DMS 273 (cell line): Measurements from ENCODE around the gene ATR.
A peak's percentile ranks its signal among the peaks of the same experiment; 100 is the strongest.
"Not testable (repeated sequence)": the region's sequence is repeated elsewhere in the genome, so short reads cannot be mapped to it uniquely, and the experiment has no call there.

Experiments
- DNase-seq: peaks from one replicate; lab custom pipeline; 2025; ENCODE audit not compliant: unreplicated experiment; lab: John Stamatoyannopoulos, UW

Gene ATR

GRCh38 chr3:142595581-142595950 lies 17.0 kb upstream of the ATR start:
- no peak for DNase-seq

DNA sequence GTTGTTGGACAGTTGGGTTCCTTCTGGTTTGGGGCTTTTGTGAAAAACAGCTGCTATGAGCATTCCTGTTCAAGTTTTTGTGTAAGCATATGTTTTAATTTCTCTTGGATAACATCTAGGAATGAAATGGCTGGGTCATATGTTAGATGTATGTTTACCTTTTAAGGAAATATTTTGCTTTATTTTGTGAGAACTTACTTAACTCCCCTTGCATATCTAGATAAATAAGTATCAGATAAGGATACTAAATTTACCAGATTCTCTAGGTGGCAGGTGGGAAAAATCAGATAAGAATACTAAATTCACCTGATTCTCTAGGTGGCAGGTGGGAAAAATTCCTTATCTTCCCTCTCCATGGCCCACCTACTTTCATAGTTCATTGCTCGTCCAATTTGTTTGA lies 16.6 kb upstream of the ATR start:
- no peak for DNase-seq

GRCh38 chr3:142592268-142592667 lies 13.7 kb upstream of the ATR start:
- DNase-seq = not testable (repeated sequence)

DNA sequence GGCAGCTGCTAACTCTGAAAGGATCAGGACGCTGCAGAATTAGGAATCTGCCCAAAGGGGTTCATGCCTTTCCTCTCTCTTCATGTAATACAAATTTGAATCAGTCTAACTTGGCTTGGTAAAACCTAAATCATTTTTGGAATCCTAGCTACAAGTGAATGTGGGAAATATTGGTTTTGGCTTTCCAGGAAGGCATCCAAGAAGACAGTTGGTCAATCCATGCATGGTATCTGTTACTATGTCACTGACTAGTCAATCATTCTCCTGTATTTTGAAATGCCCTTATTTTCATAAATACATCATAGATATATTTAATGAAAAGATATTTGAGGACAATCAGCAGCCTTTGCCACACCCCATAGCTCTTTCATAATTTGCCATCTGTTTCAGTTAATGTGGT lies 10.2 kb upstream of the ATR start:
- DNase-seq = no peak

DNA sequence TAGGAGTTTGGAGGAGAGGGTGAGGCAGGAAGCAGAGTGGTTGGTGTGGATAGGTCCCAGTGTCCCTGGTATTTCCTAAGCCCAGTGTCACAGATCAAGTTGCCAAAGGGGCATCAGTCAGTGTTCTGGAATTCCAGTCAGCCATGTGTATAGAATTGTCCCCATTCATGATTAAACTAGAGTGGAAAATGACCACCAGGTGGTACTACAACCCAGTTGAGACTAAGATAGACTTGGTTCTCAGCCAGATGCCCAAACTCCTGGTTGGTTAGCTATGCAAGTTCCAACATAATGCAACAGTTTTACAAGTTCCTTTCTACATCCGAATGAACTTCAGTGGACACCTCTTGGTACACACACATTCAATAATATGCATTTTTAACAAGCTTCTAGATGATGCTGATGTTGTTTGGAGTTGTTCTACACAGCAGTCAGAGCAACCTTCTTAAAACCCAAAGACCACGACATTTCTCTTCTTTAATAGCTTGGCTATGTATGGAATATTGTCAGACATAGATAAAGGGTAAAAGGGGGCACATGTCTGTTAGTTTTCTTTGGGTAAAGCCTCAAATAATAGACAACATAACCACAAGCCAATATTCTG lies 8.4 kb upstream of the ATR start:
- DNase-seq = peak; percentile 95

- not testable (repeated sequence) for DNase-seq
Observed at GRCh38 chr3:142581070-142581469, 2.5 kb upstream of the ATR start.

GRCh38 chr3:142580061-142580423 lies 1.5 kb upstream of the ATR start:
- DNase-seq = no peak

- peak; percentile 68 for DNase-seq
Observed at GRCh38 chr3:142577696-142578328, 721 bp downstream of the ATR start.

GRCh38 chr3:142576792-142577191 lies 1.7 kb downstream of the ATR start:
- no peak for DNase-seq

DNA sequence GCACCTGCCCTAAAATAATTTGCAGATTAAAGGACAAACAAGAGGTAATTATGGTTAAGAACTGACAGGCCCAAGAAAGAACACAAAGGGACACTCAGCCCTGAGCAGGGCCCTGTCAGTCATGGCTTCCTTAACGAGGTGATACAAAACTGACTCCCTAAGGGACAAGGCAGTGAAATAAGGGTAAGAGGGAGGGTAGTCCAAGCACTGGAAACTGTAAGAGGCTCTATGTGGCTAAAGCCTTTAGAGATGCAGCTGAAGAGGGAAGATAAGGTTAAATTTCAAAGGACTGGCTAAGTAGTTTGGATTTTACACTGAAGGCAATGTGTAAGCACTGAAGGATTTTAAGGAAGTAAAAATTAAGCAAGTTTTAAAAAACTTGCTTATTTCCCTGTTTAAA lies 3.9 kb downstream of the ATR start:
- DNase-seq = no peak

GRCh38 chr3:142574223-142574622 lies 4.3 kb downstream of the ATR start:
- DNase-seq = not testable (repeated sequence)

GRCh38 chr3:142569422-142569821 lies 9.1 kb downstream of the ATR start:
- not testable (repeated sequence) for DNase-seq

- peak; percentile 13 for DNase-seq
Observed at GRCh38 chr3:142568393-142569017, 10.0 kb downstream of the ATR start.

- peak; percentile 67 for DNase-seq
Observed at GRCh38 chr3:142566096-142566495, 12.4 kb downstream of the ATR start.

- DNase-seq = no peak
Observed at GRCh38 chr3:142563496-142563997, 15.0 kb downstream of the ATR start.

DNA sequence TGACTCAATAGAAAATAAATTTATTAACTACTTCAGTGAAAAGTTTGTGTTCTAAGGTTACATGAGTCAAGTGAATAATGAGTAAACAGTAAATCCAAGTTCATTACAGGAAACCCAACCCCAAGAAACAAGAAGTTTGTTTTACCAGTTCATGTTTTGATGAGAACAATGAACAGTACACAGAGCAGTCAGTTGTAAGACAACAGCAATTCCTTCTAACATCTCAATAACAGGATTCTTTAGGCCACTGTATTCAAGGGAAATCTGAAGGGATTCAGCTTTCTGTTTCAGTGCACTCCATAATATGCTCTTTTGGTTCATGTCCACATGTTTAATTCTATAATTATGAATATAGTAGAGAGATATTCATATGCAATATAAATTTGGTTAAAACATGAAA lies 18.4 kb downstream of the ATR start:
- DNase-seq = no peak

- DNase-seq = no peak
Observed at GRCh38 chr3:142553741-142554140, 24.8 kb downstream of the ATR start.

GRCh38 chr3:142552579-142552978 lies 26.0 kb downstream of the ATR start:
- not testable (repeated sequence) for DNase-seq

DNA sequence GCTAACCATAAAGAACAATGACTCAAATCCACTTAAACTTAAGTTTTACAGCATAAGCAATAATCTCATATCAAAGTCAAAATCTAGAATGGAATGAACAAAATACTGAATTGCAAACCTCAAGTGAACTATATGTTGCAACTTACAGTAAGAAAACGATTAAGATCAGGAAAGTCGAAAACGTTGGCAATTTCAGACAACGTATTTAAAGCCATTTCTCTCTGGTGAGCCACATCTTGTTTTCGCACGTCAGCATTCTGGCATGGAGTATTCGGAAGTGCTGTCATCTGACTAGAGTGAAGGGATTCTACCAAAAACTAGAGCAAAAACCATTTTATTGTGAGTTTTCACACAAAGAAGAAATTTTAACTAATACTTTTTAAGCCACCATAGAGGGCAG lies 28.5 kb downstream of the ATR start:
- no peak for DNase-seq

- no peak for DNase-seq
Observed at GRCh38 chr3:142543307-142543706, 35.2 kb downstream of the ATR start.

GRCh38 chr3:142542054-142542453 lies 36.5 kb downstream of the ATR start:
- DNase-seq = no peak

DNA sequence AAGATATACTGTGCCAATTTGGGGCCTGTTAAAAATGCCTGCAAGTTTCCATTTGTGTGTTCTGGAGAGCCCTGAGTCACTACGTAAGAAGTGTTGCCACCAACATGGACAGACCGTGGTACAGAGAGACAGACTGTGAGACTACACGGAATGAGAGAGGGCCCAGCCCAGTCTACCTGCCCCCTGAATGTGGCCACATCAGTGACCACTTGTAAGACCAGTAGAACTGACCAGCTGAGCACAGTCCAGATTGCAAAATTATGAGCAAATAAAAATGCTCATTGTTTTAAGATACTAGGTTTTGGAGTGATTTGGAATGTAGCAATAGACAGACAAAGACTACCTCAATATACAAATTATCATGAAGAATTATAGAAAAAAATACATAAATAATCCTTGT lies 42.0 kb downstream of the ATR start:
- DNase-seq = no peak

- no peak for DNase-seq
Observed at GRCh38 chr3:142534543-142534942, 44.0 kb downstream of the ATR start.
